ENCODE results near the gene DDX42. TPM values are rescaled to one million over a fixed set of nuclear protein-coding genes. Genes with fewer than 3 reads are reported as not detected.

DDX42 gene
- total and polyA plus RNA-seq, 2 of the 13 experiments (the other 11 are each of a cell fraction or from before 2014, with no cell fraction given), result 87.2 to 92.9 TPM

- TF ChIP-seq SNAI1 (CRISPR knock-in tag; IDR thresholded peaks at IDR 0.05; ENCODE audit: borderline replicate concordance), result peak; percentile 61; the same call in 1 of the 2 replicates
- peak; percentile 54; the same call in 1 of the 2 replicates for TF ChIP-seq CHD4 (IDR thresholded peaks at IDR 0.05; ENCODE audit: borderline replicate concordance, low read length)
- peak; percentile 93; the same call in 1 of the 2 replicates for TF ChIP-seq REL (CRISPR knock-in tag; conservative IDR thresholded peaks at IDR 0.05)
- TF ChIP-seq SIX1 (CRISPR knock-in tag; IDR thresholded peaks at IDR 0.05; ENCODE audit: borderline replicate concordance), result no peak
- TF ChIP-seq ZNF746 (CRISPR knock-in tag; IDR thresholded peaks at IDR 0.05), result no peak
- TF ChIP-seq STAT5B (CRISPR knock-in tag; IDR thresholded peaks at IDR 0.05), result no peak
- TF ChIP-seq ZNF280B (CRISPR knock-in tag; IDR thresholded peaks at IDR 0.05; ENCODE audit: borderline replicate concordance), result peak; percentile 34; the same call in 1 of the 2 replicates
- no peak for TF ChIP-seq ARNT (IDR thresholded peaks at IDR 0.05)
- TF ChIP-seq PCBP1 (IDR thresholded peaks at IDR 0.05; ENCODE audit: borderline replicate concordance, low read depth, low read length), result 0 out of 2 replicates have a peak, but pooled peaks have one; percentile 9
- peak; percentile 98 for TF ChIP-seq CC2D1A (CRISPR knock-in tag; IDR thresholded peaks at IDR 0.05)
- peak; percentile 97 for TF ChIP-seq RARG (CRISPR knock-in tag; IDR thresholded peaks at IDR 0.05; ENCODE audit: low read depth)
- TF ChIP-seq DZIP1 (CRISPR knock-in tag; IDR thresholded peaks at IDR 0.05), result no peak
- TF ChIP-seq ZNF34 (CRISPR knock-in tag; IDR thresholded peaks at IDR 0.05; ENCODE audit: borderline replicate concordance), result peak; percentile 100
- peak; percentile 88 for TF ChIP-seq ZNF160 (CRISPR knock-in tag; IDR thresholded peaks at IDR 0.05)
- TF ChIP-seq CCDC6 (CRISPR knock-in tag; IDR thresholded peaks at IDR 0.05), result peak; percentile 79; the same call in 1 of the 2 replicates
- peak; percentile 99 for TF ChIP-seq CHCHD3 (CRISPR knock-in tag; IDR thresholded peaks at IDR 0.05)
- 0 out of 2 replicates have a peak, but pooled peaks have one; percentile 40 for TF ChIP-seq MEIS2 (CRISPR knock-in tag; IDR thresholded peaks at IDR 0.05)
- peak; percentile 97; the same call in 1 of the 2 replicates for TF ChIP-seq ZIK1 (CRISPR knock-in tag; IDR thresholded peaks at IDR 0.05; ENCODE audit: borderline replicate concordance, low read depth)
- TF ChIP-seq MED13 (CRISPR knock-in tag; IDR thresholded peaks at IDR 0.05), result 0 out of 2 replicates have a peak, but pooled peaks have one; percentile 16
- TF ChIP-seq SP1 (IDR thresholded peaks at IDR 0.05), result no peak
- peak; percentile 83 for TF ChIP-seq SP1 (CRISPR knock-in tag; IDR thresholded peaks at IDR 0.05)
- no peak; the same call in 1 of the 2 replicates for TF ChIP-seq TBX3 (IDR thresholded peaks at IDR 0.05; ENCODE audit: borderline replicate concordance)
- peak; percentile 55; the same call in 1 of the 2 replicates for TF ChIP-seq ZNF446 (CRISPR knock-in tag; IDR thresholded peaks at IDR 0.05)
- no peak; the same call in 1 of the 2 replicates for TF ChIP-seq REPIN1 (CRISPR knock-in tag; IDR thresholded peaks at IDR 0.05; ENCODE audit: borderline replicate concordance, low read depth)
- TF ChIP-seq IRF2 (CRISPR knock-in tag; IDR thresholded peaks at IDR 0.05), result peak; percentile 50
- TF ChIP-seq CENPX (CRISPR knock-in tag; IDR thresholded peaks at IDR 0.05), result no peak
Observed at GRCh38 chr17:63827002-63827800, 53.2 kb downstream of the DDX42 start, which contains the start of the genes FTSJ3 and PSMC5 (continued).
